ENCODE data around the gene L1CAM. TPM values are rescaled to one million over a fixed set of nuclear protein-coding genes. Genes with fewer than 3 reads are reported as not detected.

The L1CAM gene
- total RNA-seq, 1 experiment from 2014 or later = 49.5 TPM

GRCh38 chrX:153925387-153925738, 39.4 kb upstream of the L1CAM start:
- DNase-seq (ENCODE audit: low read depth) = no peak

GRCh38 chrX:153924149-153924861, 38.3 kb upstream of the L1CAM start:
- DNase-seq (ENCODE audit: low read depth) = peak; percentile 51

- DNase-seq (ENCODE audit: low read depth) = peak; percentile 50
These were observed 37.2 kb upstream of the L1CAM start for GRCh38 chrX:153922932-153923857.

GRCh38 chrX:153921511-153922446, 35.8 kb upstream of the L1CAM start:
- peak; percentile 20 for DNase-seq (ENCODE audit: low read depth)

GRCh38 chrX:153921070-153921469, 35.1 kb upstream of the L1CAM start:
- no peak for DNase-seq (ENCODE audit: low read depth)

- no peak for DNase-seq (ENCODE audit: low read depth)
These were observed 34.6 kb upstream of the L1CAM start for GRCh38 chrX:153920546-153920945.

- DNase-seq (ENCODE audit: low read depth) = no peak
These were observed 33.3 kb upstream of the L1CAM start for GRCh38 chrX:153919281-153919680.

- no peak for DNase-seq (ENCODE audit: low read depth)
These were observed 31.9 kb upstream of the L1CAM start for GRCh38 chrX:153917869-153918268.

GRCh38 chrX:153913701-153914100, 27.7 kb upstream of the L1CAM start:
- no peak for DNase-seq (ENCODE audit: low read depth)

- DNase-seq (ENCODE audit: low read depth) = no peak
These were observed 27.2 kb upstream of the L1CAM start for GRCh38 chrX:153913211-153913610.

GRCh38 chrX:153911798-153912197, 25.8 kb upstream of the L1CAM start:
- no peak for DNase-seq (ENCODE audit: low read depth)

GRCh38 chrX:153910446-153910845, 24.5 kb upstream of the L1CAM start:
- no peak for DNase-seq (ENCODE audit: low read depth)

- no peak for DNase-seq (ENCODE audit: low read depth)
These were observed 24.0 kb upstream of the L1CAM start for GRCh38 chrX:153909980-153910360.

- DNase-seq (ENCODE audit: low read depth) = no peak
These were observed 23.3 kb upstream of the L1CAM start for GRCh38 chrX:153909024-153909979.

GRCh38 chrX:153908219-153908860, 22.4 kb upstream of the L1CAM start:
- no peak for DNase-seq (ENCODE audit: low read depth)

- DNase-seq (ENCODE audit: low read depth) = no peak
These were observed 21.5 kb upstream of the L1CAM start for GRCh38 chrX:153907456-153907855.

- DNase-seq (ENCODE audit: low read depth) = no peak
These were observed 20.3 kb upstream of the L1CAM start for GRCh38 chrX:153906126-153906917.

GRCh38 chrX:153905481-153906095, 19.6 kb upstream of the L1CAM start:
- no peak for DNase-seq (ENCODE audit: low read depth)
